NCI-H226 (cell line): ENCODE results near the gene MRC2.
"Not testable (repeated sequence)": the region's sequence is repeated elsewhere in the genome, so short reads cannot be mapped to it uniquely, and the experiment has no call there.

Source experiments
- DNase-seq: peaks from one replicate; pipeline ENCODE4 v3.0.0-alpha.2; 2015

The MRC2 gene, protein sequence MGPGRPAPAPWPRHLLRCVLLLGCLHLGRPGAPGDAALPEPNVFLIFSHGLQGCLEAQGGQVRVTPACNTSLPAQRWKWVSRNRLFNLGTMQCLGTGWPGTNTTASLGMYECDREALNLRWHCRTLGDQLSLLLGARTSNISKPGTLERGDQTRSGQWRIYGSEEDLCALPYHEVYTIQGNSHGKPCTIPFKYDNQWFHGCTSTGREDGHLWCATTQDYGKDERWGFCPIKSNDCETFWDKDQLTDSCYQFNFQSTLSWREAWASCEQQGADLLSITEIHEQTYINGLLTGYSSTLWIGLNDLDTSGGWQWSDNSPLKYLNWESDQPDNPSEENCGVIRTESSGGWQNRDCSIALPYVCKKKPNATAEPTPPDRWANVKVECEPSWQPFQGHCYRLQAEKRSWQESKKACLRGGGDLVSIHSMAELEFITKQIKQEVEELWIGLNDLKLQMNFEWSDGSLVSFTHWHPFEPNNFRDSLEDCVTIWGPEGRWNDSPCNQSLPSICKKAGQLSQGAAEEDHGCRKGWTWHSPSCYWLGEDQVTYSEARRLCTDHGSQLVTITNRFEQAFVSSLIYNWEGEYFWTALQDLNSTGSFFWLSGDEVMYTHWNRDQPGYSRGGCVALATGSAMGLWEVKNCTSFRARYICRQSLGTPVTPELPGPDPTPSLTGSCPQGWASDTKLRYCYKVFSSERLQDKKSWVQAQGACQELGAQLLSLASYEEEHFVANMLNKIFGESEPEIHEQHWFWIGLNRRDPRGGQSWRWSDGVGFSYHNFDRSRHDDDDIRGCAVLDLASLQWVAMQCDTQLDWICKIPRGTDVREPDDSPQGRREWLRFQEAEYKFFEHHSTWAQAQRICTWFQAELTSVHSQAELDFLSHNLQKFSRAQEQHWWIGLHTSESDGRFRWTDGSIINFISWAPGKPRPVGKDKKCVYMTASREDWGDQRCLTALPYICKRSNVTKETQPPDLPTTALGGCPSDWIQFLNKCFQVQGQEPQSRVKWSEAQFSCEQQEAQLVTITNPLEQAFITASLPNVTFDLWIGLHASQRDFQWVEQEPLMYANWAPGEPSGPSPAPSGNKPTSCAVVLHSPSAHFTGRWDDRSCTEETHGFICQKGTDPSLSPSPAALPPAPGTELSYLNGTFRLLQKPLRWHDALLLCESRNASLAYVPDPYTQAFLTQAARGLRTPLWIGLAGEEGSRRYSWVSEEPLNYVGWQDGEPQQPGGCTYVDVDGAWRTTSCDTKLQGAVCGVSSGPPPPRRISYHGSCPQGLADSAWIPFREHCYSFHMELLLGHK (N-terminal part only)

DNA sequence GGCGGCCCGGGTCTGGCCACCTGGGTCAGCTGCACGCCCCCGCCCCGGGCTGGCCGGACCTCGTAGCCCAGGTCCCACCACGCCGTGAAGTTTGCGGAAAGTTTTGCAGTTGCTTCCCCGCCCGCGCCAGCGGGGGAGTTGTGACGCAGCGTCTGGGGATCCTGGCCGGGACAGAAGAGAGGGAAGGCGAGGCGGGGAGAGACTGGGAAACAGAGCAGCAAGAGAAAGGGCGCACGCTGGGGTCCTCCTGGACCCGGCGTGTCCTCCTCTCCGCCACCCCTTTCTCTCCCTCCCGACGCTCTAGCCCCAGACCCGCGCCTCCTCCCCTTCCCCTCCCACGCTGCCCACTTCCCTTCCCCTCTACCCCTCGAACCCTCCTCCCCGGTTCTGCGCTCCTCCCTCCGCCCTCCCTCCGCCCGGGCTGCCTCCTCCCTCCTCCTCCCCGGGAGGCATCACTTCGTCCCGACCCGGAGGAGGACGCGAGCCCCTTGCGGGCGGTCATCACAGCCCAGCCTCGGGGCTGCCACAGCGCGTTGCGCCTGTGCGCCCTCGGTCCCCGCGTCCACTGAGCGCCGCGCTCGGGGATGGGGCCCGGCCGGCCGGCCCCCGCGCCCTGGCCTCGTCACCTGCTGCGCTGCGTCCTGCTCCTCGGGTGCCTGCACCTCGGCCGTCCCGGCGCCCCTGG, at the start of gene MRC2:
TSS of gene MRC2 (plus strand) at position 452 of the 685 bp plus-strand sequence. CDS start at position 585, 133 bp downstream.
- peak; percentile 72 for DNase-seq

DNA sequence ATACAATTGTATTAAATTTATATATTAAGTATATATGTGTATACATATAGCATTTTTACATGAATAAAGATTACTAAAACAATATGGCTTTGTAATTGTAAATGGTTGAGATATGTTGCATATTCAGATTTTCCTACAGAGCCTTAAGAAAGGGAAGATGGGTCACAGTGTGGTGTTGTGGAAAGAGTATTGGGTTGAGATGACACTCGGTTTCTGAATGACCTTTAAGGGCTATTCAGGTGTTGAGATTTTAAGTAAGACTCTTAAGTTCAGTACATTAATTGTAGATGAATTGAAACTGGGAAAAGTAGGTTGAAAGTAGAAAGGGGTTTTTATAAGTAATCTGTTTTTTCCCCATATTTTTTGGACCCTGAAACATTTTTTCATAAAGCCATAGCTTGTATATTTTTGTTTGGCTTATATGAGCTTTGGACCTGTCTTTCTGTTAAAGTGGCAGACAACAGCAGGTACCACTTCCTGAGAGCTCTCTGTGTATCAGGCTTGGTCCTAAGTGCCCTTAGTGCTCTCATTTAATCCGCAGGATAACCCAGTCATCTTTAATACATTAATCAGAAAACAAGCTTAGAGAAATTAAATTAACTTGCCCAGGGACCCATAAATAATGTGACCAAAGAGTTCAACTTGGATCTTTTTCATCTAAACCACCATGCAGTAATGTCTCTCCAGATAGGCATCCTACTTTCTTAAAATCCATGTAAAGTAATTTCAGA, 48.5 kb upstream of the MRC2 start:
- DNase-seq: no peak

DNA sequence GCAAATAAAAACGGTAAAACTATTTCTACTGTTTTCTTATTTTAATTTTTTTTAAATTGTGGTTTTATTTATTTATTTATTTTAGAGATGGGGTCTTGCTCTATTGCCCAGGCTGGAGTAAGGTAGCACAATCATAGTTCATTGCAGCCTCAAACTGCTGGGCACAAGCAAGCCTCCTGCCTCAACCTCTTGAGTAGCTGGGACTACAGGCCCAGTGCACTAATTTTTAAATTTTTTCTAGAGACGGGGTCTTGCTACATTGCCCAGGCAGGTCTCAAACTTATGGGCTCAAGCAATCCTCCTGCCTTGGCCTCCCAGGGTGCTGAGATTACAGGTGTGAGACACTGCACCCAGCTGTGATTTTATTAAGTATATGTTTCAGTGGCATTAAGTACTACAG, 46.5 kb upstream of the MRC2 start:
- no peak for DNase-seq

DNA sequence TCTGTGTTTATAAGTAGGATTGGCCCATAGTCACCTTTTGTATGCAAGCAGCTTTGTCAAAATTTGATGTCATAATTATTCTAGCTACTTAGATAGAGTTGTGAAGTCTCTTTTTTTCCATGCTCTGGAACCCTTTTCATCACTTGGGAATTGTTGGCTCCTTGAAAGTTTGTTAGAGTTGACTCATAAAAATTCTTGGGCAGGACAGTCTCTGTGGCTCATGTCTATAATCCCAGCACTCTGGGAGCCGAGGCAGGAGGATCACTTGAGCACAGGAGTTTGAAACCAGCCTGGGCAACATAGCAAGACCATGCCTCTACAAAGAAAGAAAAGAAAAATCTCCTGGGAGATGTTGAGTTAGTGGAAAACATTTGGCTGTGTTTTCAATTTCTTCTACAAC, 45.7 kb upstream of the MRC2 start:
- no peak for DNase-seq

DNA sequence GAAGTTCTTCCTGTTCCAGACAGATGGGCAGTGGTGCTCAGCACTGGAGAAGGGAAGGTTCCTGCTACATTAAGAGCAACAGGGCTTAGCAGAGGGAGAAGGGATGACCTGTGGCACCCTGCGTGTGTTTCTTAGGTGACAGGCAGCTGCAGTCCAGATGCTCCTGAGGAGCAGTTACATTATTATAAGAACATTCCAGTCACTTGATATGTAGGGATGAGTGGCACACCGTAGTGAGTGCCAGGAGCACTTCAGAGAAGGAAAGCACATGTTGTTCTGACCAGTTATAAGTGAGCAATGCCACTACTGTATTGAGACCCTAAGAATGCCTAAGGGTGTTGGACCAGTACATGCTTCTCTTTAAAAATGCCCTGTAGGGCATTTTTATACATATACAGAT, 39.9 kb upstream of the MRC2 start:
- no peak for DNase-seq

DNA sequence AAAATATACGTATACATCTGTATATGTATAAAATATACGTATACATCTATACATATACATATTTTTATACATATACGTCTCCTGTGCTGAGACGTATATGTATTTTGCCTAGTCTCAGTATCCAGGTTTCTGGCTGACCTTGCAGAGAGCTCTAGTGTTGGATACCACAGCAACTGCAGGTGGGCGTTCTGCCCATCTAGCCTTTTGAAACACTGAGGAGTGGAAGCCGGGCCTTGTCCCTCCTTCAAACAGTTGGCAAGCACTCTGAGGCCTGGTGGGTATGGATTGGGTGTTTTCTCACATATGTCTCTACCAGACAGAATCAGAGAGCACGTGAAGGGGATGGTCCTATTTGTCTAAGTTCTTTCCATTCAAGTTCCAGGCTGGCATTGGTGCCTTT, 39.4 kb upstream of the MRC2 start:
- DNase-seq: no peak

DNA sequence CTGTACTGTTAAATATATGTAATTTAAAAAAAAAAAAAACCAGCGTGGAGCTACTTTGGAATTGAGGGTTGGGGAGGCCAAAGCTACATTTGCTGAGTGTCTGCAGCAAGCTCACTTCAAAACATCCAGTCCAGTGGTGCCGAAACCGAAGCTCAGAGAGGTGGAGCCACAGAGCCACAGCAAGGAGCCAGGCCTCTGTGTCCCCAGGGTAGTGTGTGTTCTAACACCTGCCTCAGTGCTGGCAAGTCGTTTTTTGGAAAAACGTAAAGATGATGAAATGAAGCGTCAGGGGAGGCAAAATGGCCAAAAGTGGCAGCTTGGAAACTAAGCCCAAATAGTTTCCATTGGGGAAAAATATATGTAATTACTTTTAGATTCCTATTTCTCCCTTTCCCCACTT, 36.1 kb upstream of the MRC2 start:
- no peak for DNase-seq

DNA sequence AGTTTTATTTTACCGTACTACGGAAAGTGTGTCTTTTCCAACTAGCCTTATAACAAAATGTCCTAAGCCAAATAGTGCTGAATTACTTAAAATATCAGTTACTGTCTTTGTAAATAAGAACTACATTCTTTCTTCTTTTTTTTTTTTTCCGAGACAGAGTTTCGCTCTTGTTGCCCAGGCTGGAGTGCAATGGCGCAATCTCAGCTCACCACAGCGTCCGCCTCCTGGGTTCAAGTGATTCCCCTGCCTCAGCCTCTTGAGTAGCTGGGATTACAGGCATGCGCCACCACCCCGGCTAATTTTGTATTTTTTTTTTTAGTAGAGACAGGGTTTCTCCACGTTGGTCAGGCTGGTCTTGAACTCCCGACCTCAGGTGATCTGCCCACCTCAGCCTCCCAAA, 35.6 kb upstream of the MRC2 start:
- DNase-seq: not testable (repeated sequence)

DNA sequence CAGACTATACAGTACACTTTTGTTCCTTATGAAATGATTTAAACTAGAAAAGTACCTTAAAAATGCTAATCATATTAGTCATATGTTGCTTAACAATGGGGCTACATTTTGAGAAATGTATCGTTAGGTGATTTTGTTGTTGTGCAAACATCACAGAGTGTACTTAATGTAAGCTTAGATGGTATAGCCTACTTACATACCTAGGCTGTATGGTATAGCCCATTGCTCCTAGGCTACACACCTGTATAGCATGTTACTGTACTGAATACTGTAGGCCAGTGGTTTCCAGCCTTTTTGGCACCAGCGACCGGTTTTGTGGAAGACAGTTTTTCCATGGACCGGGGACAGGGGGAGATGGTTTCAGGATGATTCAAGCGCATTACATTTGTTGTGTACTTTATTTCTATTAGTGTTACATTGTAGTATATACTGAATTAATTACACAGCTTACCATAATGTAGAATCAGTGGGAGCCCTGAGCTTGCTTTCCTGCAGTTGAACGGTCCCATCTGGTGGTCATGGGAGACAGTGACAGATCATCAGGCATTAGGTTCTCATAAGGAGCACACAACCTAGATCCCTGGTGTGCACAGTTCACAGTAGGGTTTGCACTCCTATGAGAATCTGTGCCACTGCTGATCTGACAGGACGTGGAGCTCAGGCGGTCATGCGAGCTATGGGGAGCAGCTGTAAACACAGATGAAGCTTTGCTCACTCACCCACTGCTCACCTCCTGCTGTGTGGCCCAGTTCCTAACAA, 35.0 kb upstream of the MRC2 start:
- DNase-seq: no peak

DNA sequence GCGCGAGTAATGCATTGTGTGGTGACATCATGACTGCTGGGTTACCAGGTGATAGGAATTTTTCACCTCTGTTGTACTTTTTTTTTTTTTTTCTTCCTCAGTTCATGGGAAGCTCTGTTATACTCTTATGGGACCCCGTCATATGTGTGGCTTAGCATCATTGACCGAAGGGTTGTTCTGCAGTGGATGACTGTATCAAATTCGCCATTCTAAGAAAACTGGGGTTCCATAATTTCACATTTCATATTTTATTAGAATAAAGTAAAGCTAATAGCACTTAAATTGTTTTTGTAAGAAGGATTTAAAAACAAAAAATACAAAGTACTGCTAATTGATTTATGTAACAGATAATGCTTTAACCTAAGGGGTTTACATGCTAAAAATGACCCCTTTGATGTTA, 32.0 kb upstream of the MRC2 start:
- DNase-seq: no peak

DNA sequence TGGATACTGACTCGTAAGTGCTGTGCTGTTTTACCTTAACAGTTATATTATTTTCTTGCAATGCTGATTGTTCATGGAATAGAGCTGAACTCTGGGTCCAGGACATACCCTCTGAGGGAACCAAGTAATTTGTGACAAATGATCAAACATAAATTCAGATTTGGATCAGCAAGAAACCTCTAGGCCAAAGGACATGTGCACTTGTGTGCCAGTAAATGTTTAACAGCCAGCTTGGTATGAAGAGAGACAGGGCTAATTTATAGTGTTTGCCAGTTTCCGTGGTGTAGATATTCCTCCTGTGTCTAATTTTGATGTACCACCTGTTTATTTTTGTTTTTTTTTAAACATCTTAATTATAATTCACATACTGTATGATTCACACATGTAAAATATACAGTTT, 30.8 kb upstream of the MRC2 start:
- no peak for DNase-seq

DNA sequence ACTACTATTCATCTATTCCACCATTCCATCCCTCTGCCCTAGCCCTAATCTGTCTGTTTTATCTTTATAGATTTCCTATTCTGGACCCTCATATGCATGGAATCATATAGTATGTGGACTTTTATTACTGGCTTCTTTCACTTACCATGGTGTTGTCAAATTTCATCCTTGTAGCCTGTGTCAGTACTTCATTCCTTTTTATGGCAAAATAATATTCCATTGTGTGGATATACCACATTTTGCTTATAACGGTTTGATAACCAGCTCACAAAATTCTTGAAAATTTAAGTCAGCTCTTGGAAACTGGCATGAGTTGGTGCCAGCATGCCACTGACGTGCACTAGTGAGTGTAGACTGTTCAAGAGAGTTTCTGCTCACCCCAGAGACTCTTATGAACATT, 30.3 kb upstream of the MRC2 start:
- no peak for DNase-seq

DNA sequence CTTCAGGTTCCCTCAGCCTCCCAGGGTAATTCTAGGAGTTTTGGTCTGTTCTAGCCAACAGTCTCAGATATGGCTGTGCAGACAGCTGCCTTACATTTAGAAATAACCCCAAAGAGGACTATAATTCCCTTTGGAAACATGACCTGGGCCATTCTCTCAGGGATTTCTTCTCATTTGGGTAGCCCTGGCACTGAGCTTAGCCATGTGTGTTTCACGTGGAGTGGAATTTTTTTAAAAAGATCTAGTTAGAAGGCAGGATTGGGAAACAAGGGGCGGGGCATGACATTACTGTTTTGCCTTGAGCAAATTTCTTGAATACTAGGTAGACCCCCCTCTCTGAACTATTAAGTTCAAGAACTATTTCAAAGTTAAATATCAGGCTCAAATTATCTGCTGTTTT, 29.6 kb upstream of the MRC2 start:
- DNase-seq: peak; percentile 12

DNA sequence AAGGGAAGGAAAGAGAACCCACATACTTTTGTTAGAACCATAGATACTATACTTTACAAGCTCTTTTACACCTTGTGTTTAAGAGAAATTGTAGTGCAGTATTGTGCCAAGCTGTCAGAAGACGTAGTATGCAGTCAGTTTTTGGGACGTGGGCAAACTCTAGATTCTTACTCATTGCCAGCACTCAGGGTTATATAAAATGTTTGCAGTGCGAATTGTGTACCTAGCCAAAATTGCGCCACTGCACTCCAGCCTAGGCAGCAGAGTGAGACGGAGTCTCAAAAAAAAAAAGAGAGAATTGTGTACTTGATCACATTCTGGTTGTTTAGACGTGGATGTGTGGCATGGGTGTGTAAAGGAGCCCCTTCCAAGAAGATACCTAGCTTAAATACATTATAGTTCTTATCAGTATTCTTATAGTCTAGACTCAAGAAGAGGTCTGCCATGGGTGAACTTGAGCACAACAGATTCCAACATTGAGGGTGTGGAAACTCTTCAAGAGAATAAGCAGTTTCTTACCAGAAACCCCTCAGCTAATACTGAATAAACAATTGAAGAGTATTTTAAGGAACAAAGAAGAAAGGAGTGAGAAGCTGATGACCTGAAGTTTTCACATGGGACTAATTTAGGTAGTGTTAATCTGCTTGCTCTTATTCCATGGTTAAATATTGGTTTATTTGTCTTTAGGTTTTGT, 27.4 kb upstream of the MRC2 start:
- no peak for DNase-seq

DNA sequence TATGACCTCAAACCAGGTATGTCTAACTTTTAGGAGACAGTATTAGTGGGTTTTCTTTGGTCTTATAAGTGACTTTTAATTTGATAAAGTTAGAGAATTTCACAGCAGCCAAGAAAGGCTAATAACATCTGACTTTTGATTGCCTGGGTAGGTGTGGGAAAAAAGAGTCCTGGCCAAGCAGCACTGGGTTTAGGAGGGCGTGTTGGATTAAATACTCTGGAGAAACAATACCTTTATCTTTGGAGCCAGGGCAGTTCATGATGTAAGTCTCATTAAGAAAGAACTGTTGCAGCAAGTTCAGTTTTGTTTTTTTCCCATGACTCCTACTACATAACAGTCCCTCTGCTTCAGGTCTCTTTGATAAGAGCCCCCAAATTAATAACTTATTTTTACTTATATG, 26.7 kb upstream of the MRC2 start:
- DNase-seq: no peak

DNA sequence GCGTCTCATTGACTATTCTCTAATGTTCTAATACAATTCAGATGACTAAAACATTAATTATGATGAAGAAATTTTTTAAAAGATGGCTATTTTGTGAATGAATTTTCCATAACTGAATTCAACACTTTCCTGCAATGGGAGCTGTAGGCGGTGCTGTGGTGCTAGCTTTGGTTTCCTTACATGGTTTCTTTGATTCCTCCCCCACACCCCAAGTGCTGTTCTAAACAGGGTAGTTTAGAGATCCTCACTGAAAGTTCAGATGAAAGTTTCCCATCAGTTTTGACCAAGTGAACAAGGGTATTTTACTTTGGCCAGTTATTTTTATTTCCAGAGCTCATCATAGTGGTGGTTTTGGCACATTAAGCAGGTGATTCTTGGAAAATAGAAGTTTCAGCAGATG, 26.0 kb upstream of the MRC2 start:
- no peak for DNase-seq

DNA sequence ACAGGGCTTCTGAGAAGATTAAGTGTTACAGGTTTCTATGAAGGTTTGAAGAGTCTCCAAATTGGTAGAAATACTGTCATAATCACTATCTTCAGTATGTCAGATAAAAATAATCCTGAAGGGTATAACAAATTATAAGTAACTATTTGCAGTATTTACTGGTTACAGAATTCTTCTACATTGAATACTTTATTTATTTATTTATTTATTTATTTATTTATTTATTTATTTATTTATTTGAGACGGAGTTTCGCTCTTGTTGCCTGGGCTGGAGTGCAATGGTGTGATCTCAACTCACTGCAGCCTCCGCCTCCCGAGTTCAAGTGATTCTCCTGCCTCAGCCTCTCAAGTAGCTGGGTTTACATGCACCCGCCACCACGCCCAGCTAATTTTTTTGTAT, 23.7 kb upstream of the MRC2 start:
- DNase-seq: not testable (repeated sequence)

DNA sequence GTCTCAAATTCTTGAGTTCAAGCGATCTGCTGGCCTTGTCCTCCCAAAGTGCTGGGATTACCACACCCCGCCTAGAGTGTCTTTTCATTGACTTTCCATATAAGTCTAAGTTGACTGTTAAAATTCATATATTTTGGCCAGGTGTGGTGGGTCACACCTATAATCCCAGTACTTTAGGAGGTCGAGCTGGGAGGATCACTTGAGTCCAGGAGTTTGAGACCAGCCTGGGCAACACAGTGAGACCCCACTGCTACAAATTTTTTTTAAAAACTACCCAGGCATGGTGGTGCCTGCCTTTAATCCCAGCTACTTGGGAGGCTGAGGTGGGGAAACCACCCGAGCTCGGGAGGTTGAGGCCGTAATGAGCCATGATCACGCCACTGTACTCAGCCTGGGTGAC, 21.9 kb upstream of the MRC2 start:
- no peak for DNase-seq

DNA sequence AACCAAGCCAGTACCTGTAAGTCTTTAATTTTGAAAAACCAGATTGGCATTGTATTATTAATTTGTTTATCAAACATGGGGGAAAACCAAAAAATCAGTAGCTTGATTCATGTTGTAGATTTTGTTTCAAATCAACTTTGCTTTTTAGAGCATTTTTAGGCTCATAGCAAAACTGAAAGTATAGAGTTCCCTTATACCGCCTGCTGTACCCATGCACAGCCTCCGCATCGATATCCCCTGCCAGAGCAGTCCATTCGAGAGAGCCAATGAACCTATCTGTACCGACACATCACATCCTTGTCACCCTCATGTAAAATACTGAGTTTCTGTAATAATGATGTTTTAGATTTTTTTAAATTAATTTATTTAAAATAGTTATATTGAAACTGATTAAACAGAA, 16.2 kb upstream of the MRC2 start:
- no peak for DNase-seq

DNA sequence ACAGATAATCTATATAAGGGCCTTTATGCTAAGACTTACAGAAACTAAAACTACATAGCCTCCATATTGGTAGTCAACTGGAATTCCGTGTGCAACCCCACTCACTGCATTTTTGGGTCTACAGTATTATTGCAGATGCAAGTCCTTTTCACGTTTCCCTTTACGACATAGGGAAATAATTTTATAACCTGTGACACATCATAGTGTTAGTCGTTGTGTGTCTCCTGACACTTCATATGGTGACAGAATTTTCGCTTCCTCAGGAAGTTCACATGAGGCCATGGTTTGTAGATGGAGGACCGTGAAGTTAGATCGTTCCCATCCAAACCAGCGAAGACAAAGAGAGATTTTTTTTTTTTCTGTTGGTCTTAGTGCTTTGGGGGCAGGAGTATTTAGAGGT, 15.7 kb upstream of the MRC2 start:
- DNase-seq: no peak

DNA sequence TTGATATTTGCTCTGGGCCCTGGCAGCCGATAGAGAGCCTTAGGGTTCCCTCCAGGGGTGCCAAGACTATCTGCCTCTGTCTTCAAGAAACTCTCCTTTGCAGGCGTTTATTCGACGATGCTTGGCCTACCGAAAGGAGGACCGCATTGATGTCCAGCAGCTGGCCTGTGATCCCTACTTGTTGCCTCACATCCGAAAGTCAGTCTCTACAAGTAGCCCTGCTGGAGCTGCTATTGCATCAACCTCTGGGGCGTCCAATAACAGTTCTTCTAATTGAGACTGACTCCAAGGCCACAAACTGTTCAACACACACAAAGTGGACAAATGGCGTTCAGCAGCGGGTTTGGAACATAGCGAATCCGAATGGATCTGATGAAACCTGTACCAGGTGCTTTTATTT, 15.2 kb upstream of the MRC2 start:
- DNase-seq: not testable (repeated sequence)
